CD4-positive, alpha-beta T cell treated with Interferon alpha-2 for 1 hour (primary cell): Measurements from ENCODE around the gene TSEN2.
"Not testable (repeated sequence)": the region's sequence is repeated elsewhere in the genome, so short reads cannot be mapped to it uniquely, and the experiment has no call there.

Source experiments
- DNase-seq, 2 donors: peaks; one replicate each; pipeline ENCODE4 v3.0.0-alpha.2; 2020 to 2022

TSEN2 gene

DNA sequence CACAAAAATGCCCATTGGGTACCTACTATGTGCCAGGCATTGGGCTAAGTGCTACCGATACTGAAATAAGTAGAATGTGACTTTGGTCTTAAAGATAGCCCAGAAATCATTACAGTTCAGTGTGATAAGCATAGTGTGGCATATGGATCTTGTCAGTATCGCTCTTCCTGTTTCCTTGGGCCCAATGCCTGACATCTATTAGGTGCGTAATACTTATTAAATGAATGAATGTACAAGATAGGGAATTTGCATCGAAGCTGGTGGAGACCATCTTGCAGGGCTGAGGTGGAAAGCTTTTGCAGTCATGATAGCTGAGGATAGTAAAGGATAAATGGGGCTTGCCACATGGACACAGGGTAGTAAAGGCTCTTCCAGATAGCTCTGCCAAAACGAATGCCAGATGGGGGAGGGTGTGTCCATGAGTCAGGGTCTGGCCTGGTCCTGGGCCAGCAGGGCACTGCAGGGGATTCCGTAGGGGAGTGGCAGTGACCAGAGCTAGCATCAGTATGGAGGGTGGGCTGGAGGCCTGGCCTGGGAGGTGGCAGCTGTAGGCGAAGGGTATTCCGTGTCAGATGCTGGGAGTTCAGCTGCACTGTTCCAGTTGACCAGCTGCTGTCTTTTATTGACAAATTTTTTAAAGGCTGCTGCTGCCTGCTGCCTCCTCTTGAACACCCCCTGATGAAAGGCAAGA is 23.5 kb downstream of the TSEN2 start:
- DNase-seq: no peak

DNA sequence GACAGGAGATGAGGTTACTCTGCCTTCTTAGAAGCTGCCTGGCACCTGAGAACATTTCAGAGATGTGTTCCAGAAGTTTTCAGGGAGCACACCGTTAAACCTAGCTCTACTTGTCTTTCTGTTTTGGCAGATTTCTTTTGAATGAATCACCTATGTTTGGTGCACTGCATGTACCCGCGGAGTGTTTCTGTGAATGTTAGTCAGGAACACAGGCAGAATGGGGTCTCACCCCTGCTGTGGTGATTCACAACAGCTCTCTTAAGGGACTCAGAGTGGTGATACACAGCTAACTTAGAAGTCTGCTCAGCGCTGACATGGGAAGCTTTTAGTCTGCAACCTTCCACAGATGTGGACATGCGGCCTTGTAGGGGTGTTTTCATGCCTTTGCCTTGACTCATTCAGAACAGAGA is 24.0 kb downstream of the TSEN2 start:
- no peak for DNase-seq

DNA sequence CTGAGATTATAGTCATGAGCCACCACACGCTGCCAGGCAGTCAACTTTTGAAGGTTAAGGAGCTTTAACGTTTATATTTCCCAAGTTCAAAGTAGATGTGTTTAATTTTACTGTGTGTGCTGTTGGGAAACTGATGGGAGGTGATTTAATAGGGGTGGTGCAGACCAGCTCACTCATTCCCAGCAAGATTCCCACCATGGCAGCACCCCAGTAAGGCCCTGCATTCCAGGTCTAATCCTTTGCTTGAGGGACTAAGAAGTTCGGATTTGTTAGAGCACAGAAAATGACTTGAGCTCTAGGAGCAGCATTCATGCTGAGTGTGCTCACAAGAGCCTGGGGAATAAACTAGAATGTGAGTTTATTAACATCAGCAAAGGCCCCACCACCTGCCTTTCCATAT is 25.2 kb downstream of the TSEN2 start:
- DNase-seq: no peak

DNA sequence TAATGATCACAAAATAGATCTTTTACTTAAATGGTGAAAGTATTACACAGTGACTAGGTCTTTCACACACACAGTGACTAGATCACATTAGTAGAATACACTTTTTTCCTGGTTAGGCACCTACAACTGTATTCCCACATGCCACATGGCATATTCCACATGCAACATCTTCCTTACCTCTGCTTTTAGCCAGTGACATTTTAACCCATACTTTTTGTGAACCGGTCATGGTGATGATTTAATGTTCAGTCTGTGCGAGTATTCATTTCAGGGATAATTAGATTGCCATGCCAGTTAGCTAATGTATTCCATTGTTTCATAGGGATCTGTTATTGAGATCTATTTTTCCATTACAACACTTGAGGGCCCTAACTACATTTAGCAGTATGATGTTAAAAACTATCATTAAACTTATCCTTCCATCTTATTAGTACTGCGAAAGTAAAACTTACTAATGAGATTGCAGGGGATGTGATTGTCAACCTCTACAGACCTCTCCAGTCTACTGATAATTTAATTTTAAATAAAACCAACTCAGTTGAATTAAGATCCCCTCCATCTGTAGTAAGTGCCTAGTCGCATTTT is 28.3 kb downstream of the TSEN2 start:
- no peak for DNase-seq

DNA sequence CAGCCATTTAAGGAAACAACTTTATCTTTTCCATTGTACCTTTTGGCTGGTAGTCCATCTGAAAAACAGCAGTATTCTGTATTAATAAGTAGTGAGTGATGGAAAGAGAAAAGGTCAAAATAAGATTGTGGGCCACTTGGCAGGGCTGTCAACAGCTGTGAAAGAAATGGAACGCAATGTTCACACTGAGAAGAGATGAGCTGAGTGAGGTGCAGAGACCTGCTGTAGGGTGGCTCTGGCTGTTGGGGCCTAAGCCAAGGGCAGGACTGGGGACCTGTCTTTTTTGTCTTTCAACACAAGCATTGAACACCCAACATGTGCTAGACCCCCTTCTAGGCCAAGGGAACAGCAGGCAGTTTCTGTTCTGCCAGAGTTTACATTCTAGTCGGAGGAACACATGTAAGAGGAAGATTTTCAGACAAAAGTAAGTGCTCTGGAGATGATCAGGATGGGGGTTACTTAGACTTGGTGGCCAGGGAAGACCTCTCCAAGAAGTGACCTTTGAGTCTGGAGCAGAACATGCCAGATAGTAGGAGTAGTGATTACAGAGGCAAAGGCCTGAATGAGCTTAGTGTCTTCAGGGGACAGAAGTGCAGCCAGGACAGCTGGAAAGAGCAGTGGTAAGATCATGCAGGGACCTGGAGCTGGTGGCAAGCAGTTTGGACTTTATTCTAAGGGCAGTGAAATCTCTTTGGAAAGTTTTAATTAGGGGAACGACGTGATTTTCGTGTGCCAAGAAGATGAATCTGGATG is 29.6 kb downstream of the TSEN2 start:
- DNase-seq: no peak

DNA sequence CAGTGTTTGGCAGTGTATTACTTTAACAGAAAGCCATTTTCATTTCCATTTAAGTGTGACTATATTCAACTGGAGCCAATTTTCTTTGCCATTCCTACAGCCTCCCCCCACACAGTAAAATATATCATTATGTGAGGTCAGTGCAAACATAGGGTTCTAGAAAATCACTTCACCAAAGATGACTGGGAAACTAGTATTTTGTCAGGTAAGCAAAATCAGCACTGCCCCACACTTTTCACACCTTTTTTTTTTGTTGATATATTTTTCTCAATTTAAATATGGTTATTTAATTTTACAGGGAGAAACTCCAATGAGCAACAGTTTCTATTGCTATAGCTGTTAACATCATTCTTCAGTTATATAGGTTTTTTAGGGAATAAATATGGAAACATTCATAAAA is 31.4 kb downstream of the TSEN2 start:
- no peak for DNase-seq

DNA sequence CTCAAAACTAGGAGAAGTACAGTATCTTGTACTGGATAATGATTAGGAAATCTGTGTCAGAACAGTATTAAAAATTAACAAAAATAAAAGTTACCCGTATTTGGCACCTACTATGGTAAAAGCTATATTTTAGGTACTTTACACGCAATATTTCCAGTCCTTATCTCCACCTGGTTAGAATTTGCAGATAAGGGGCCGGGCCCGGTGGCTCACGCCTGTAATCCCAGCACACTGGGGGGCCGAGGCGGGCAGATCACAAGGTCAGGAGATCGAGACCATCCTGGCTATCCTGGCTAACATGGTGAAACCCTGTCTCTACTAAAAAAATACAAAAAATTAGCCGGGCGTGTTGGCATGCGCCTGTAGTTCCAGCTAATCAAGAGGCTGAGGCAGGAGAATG is 32.6 kb downstream of the TSEN2 start:
- no peak for DNase-seq

DNA sequence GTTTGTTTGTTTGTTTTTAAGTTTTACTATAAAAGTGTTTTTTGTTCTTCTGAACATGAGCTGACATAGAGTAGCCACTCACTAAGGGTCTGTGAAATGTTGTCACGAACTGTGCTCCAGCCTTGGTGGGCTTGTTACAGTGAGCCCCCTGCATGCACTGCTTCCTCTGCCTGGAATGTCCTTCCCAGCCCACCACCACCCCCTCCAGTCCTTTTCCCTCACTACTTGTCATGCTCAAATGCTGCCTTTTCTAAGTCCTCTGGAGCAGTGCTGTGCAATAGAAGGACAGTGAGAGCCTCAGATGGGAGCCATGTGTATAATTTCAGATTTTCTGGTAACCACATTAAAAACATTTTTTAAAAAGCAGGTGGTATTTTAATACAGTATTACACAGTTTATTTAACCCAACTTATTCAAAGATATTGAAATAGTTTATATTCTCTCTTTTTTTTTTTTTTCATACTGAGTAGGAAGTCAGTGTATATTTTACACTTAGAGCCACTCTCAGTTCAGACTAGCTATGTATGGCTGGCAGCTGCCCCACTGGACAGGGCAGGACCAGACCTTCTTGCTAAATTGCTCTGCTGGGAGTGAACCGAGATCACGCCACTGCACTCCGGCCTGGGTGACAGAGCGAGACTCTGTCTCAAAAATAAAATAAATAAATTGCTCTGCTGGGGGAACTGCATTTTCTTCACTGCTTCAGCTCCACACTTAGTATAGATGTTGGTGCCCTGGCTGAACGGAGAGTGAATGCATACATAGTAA is 34.2 kb downstream of the TSEN2 start:
- no peak for DNase-seq

DNA sequence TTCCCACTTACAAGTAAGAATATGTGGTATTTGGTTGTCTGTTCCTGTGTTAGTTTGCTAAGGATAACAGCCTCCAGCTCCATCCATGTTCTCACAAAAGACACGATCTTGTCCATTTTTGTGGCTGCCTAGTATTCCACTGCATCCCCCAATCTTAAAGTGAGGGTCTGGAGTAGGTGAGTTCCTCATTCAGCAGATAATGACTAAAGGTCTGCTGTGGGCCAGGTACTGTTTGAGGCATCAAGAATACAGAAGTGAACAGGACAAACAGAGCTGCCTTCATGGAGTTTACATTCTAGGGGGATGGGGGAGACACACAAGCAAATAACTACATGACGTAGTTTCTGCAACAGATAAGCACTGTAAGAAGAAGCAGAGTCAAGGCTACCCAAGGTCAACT is 36.7 kb downstream of the TSEN2 start:
- DNase-seq: no peak

DNA sequence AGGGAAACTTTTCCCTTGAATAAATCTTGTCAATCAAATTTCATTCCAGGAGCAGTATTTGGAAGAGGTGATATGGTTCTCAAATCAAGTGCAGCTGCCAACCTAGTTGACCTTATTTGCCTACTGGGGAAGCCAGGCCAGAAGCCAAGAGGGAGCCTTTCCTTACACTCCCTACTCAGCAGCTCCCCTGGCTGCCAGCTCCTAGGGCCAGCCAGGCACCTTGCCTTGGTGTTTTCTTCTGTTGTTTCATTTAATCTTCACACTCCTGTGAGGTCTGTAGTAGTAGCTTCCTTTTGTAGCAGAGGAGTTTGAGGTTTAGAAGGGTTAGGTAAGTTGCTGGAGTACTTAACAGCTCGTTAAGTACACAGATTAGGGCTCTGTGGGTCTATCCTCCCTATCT is 38.4 kb downstream of the TSEN2 start:
- DNase-seq: no peak

DNA sequence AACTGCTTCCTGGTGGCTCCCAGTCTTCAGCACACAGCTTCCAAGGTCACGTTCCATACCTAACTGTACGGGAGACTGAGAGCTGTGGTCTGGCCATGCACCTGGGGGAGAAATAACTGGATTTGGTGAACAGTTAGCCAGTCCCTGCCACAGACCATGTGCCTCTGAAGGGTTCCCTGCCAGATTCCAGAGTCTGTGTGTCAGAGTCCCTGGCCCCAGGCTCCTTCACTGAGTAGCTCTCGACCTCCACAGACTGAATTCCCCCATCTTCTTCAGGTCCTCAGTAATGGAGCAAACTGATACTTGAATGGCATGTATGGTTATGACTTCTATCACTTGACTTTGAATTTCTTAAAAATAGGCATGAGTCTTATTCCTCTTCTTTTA is 43.5 kb downstream of the TSEN2 start:
- DNase-seq: no peak

DNA sequence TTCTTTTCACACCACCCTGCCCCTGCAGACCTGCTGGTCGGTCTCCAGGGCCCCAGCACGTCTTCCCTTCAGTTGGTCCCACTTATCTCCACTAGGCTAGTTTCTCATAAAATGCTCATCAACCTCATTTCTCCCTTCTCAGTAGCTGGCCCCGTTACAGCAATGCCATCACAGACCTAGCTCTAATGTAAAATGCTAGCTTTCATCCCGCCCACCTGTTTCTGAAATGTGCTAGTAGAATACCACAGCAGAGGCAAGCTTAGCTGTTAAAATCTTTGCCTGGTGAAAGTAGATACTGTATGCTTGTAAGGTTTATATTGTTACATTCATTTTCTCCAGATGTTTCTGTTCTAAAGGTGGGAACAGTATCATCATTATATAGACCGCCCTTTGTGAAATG is 47.9 kb downstream of the TSEN2 start:
- no peak for DNase-seq

DNA sequence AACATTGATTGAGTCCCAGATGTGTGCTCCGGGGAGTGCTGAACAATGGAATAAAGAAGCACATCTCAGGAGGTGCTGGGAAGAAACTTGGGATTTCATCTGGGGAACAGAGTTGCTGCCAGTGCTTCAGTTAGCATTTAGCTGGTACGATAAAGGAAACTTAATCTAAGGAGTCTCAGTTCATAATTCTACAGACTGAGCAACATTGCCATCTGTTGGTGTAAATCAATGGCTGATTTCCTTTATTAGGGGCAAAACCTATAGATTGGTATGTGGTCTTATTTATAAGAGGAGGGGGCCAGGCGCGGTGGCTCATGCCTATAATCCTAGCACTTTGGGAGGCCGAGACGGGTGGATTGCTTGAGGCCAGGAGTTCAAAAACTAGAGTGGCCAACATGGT is 52.1 kb downstream of the TSEN2 start:
- no peak for DNase-seq

DNA sequence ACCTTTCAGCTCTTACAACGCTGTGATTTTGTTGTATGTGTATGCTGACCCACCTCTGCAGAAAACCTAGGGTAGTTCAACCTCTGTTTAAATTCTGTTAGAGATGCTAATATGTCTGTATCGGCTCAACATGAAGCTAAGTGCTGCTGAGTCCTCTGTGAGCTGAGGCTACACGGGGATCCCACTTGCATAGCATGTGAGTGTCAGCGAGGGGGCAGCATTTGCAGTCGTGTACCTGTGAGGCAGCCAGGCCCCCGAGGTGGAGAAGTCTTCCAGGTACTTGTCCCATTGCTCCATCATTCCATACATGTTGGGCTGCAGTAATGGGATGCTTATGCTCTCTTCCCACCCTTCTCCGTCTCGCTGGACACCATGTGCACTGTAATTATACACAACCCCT is 57.3 kb downstream of the TSEN2 start:
- no peak for DNase-seq

DNA sequence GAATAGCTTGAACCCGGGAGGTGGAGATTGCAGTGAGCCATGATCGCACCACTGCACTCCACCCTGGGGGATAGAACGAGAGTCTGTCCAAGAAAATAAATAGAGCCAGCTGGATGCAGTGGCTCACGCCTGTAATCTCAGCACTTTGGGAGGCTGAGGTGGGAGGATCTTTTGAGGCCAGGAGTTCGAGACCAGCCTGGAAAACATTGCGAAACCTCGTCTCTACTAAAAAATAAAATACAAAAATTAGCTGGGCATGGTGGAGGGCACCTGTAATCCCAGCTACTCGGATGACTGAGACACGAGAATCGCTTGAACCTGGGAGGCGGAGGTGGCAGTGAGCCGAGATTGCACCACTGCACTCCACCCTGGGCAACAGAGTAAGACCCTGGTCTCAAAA is 59.2 kb downstream of the TSEN2 start:
- not testable (repeated sequence) for DNase-seq

DNA sequence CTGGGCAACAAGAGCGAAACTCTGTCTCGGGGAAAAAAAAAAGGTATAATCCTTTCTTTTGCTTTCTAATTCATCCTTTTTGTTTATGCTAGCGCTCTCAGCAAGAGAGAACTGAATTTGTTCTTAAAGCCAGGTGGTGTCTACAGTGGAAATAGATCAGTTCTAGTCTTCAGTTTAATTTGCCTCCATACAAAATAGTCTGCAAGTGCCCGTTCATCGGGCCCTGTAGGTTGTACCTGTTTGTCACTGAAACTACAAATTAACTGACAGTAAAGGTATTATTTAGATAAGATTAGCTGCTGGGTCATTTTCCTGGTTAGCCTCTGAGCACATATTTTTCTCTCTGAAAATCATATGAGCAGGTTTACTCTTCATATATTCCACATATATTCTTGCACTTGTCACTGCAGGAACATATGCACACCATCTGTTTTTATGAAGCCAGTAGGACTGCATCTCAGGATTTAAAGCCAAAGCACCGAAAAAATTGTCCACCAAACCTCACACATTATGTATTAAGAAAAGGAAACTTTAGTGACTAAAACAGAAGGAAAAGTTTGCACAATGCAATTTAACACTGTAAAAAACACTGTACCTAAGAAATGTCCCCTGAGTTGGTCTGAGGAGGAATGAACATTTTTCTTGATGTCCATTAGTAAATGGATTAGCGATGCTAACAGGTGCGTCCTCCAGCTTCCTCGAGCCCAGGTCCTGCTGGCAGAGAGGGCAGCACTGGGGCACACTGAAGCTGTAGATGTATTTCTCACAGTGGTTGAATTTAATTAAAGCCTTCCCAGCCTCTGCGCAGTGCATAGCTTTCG is 60.6 kb downstream of the TSEN2 start:
- no peak for DNase-seq

DNA sequence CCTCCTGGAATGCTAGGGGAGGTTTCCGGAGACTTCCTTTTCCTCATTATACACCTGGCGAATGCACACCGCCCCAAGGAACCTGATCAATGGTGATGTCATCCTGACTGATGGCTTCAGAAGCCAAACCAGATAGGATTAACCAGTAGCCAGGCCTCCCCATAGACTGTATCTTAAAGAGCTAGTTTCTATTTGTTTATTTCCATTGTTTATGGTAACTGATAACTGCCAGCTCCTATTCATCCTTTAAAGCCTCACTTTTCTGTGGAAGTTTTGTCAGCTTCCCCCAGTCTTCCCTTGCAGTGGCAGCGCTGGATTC is 61.2 kb downstream of the TSEN2 start, which contains the start of gene MKRN2OS:
MKRN2OS (minus strand) TSS at position 27 of the 319 bp plus-strand sequence. CDS start 35 bp downstream, outside the sequence.
- no peak for DNase-seq

DNA sequence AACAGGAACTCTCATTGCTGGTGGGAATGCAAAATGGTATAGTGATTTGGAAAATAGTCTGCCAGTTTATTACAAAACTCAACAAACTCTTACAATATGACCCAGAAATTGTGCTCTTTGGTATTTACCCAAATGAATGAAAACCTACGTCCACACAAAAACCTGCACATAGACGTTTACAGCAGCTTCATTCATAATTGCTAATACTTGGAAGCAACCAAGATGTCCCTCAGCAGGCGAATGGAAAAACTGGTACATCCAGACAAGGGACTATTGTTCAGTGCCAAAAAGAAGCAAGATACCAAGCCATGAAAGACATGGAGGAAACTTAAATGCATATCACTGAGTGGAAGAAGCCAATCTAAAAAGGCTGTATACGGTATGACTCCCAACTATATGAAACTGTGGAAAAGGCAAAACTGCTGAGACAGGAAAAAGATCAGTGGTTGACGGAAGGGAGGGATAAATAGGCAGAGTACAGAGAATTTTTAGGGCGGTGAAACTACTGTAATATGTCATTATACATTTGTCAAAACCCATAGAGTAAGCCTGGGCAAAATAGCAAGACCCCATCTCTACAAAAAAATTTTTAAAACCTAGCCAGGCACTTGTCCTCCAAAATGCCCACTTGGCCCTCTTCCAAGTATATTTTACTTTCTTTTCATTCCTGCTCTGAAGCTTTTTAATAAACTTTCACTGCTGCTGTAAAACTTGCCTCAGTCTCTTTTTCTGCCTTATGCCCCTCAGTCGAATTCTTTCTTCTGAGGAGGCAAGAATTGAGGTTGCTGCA is 65.9 kb downstream of the TSEN2 start:
- DNase-seq: no peak

DNA sequence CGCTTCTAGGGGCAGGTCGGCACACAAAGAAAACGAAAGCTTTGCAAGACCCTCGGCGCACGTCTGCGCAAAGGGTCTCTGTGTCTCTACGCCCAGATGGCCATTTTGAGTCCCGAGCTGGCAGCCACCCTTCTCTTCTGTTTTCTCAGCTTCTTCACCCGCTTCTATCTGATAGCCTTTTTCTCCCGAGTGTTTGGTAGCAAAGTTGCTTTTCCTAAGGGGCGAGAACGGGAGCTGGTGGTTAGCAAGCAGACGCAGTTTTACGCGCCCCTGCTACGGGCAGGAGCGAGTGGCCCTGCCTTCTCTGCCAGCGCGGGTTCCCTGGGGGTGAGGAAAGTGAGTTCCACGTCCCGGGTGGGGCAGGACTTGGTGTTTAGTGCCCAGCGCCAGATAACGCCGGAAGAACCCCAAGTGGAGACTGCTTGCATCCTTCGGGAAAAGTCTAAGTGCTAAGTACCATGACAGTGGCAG is 69.7 kb downstream of the TSEN2 start:
- no peak for DNase-seq

DNA sequence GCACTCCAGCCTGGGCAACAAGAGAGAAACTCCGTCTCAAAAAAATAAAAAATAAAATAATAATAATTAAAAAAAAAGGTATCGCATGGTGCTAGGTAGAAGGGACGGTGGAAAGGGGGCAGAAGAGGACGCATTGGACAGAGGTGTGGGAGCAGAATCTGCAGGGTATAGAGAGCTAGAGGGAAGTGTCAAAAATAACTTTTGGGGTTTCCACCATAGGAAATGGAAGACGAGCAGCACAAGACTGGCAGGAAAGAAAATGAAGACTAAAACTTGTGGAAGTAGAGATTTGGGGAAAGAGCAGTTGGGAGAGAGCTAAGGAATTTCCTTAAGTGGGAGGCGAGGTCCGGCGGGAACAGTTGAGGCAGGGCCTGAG is 72.0 kb downstream of the TSEN2 start:
- no peak for DNase-seq

DNA sequence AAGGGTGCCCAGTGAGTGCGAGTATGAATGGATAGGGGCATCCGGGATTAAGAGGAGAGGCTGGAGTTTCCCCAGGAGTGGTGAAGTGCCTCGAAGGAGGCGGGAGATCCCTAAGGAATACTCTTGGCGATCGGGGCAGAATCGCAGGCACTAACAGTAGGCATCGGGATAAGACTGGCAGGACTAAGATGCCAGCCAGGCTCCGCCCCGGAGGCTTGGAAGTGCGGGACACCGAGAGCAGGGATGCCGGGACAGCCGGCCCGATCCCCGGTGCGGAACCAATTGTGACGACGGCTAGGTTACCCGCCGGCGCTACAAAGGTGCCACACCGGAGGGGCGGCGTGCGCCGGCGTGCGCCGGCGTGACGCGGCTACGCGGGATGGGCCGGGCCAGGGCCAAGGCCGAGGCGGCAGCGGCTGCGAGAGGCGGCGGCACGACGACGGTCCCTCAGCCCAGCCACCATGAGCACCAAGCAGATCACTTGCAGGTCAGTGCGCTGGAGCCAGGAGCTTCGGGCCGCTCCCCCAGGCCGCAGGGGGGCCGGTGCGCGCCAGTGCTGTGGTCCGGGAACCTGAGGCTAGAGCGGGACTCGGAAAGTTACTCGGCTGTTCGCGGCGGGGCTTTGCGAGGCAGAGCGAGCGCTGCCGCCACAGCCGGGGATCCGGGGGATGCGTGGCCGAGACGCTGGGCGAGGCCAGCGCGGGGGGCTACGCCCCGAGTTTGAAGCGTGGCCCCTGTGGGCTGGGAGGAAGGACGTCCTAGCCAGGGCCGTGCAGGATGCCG is 72.6 kb downstream of the TSEN2 start, which contains the start of gene MKRN2:
MKRN2 (plus strand) TSS at position 398 of the 783 bp plus-strand sequence; CDS start at position 462, 64 bp downstream.
- peak; percentile 80 to 89 for DNase-seq
